NK-92 (cell line): ENCODE results near the gene ACE2.
"Not testable (repeated sequence)": the region's sequence is repeated elsewhere in the genome, so short reads cannot be mapped to it uniquely, and the experiment has no call there.

ENCODE experiments used
- DNase-seq: peaks from one replicate; lab custom pipeline; 2025; ENCODE audit not compliant: unreplicated experiment; lab: John Stamatoyannopoulos, UW

ACE2 gene

DNA sequence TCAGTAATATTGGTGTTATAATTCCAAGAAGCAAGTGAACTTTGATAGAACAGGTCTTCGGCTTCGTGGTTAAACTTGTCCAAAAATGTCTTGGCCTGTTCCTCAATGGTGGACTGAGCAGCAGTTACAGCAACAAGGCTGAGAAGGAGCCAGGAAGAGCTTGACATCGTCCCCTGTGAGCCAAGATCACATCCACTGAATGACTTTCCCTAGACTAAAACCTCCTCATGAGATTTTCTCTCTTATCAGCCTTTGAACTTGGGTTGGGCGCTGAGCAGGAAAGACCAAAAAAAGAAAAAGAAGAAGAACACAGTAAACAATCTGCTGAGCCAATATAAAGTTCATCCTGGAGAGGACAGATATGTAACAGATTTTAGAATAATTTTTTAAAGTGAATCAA, at the start of gene ACE2:
TSS of gene ACE2 (minus strand) at position 216 of the 400 bp plus-strand sequence. CDS start at position 167, 49 bp downstream.
- DNase-seq, result no peak

- DNase-seq, result not testable (repeated sequence)
These were observed 46.8 kb upstream of the ACE2 start for GRCh38 chrX:15647510-15647909.

DNA sequence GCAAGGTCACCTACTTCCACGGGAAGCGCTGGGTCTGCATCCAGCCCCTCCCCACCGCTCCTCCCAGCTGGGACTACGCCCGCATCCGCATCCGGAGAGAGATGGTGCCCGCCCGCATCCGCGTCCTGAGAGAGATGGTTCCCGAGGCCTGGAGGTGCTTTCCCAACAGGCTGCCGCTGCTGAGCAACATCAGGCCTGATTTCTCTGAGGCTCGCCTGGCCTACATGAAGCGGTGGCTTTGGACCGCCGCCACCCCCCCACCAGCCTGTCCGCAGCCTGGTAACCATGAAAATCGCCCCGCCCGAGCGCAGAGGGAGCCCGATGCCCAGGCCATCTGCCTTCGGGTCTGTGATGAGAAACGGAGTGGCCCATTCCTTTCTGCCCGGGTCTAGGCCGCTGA, 45.8 kb upstream of the ACE2 start:
- no peak for DNase-seq

- DNase-seq, result no peak
These were observed 45.3 kb upstream of the ACE2 start for GRCh38 chrX:15646031-15646430.

DNA sequence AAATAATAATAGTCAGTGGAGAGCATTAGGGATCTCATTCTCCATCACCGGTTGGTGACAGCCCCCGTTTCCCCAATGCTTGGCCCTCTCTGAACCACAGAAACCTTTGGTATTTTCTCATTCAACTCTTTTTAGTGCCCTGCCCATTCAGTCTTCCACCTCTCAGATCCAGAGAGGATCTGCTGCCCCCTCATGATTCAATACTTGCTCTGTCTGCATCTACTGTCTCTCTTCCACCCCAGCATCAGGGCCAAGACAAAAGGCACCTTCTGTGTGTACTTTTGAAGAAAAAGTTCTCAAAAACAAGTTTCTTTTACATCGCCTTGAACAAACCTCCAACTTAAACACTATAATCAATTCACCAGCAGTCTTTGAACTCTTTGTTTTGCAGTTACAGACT, 44.5 kb upstream of the ACE2 start:
- no peak for DNase-seq

DNA sequence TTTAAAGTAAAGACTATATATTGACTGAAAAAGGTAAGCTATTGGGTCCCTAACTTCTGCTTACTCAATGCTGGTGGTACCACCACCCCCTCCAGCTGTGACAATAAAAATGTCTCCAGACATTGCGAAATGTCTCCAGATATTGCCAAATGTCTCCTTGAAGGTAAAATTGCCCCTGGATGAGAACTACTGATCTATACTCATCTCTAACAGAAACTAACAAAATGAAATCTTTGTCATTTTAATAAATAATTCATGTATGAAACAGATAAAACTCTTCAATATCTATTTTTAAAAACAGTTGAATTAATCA, 43.8 kb upstream of the ACE2 start:
- DNase-seq, result no peak

DNA sequence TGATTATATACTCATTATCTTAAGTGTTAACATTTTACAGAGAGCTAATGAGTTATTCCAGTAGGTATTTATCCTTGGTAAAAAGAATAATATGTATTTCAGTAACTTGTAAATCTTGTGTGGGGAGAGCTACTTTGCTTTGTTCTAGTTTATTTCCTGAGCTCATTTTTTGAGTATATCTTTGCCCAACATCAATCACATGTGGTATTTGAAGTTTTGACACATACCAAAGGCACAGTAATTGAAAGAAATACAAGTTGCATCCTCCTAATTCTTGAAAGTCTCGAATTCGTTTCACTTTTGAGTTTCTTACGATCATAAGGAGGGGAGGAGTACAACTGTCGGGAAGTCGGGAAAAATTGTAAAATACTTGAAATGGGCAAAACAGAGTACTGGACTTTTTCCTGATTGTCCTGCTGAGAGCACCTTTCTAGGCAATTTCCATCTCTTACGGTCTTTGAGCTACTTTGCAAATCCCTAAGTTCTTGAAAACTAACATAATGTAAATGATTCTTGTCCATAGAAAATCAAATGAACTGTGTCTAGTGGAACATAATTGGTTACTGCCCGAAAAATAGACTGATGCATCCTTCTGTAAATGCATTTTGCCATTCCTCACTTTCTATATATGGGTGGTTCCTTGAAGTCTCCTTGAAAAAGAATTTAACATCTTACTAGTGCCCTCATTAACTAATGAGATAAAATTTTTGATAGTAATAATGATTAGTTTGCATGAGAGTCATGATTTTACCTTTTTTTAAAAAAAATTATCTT, 43.2 kb upstream of the ACE2 start:
- no peak for DNase-seq

GRCh38 chrX:15631637-15632036, 30.9 kb upstream of the ACE2 start:
- DNase-seq, result no peak

DNA sequence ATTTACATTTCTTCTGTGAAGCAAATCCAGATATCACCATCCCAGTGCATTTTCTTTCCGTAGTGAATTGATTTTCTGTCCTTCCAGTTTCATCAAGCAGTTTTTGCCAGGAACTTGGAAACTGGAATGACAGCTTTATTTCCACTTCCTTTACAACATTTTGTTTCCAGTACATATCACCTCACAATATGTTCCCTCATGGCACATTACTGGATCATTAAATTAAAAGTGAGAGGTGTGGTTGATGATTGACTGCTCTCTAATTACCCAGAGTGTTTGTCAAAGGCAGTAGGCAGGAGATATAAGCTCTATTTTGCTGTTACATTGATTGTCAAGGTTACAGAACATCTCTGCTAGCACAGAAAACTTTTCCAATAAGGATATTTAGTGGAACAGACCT, 22.3 kb upstream of the ACE2 start:
- no peak for DNase-seq

DNA sequence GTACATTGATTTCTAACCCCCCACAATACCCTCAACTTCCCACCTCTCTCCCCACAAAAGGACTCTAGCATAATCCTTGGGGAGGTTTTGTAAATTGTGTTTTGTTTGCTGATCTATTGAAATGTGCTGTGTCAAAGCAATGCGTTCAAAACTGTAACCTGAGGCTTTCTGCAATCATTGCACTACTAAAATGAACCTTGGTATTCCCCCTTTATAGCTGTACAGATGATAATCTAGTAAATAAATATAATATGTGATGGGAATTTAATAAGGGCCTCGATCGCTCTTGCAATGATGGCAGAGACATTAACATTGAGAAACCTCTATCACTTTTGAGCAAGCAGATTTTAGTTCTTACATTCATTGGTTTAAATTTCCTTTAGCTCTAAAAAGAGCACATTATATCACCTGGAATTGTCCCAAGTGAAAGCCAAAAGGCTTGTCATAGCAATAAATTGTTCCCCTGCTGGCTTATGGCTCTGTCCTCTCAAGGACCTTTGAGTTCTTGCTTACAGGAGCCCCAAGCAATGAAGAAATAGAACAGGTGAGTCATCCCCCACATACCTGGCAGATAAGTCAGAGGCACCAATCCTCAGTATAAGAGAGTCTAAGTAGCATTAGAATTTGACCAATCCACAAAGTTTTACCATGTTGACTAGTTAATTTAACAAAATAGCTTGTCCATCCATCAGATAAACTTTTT, 18.4 kb upstream of the ACE2 start:
- DNase-seq, result no peak

- DNase-seq, result no peak
These were observed 16.4 kb upstream of the ACE2 start for GRCh38 chrX:15617111-15617510.

DNA sequence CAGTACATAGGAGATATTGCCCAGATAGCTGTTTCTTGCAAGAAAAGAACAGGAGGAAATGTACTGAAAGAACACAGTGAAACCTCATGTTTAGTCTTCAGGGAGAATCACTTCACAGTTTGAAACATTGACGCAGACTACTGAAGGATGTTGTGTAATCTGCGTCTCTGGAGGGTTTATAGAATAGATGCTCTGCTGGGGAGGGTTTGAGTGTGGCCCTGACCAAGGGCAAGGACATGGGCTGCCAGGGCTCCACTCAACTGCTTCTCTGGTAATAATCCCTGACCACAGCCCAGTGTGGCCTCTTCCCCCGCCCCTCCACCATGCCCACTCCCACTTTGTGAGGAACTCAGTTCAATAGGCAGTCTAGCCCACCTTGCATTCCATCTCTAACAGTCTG, 15.8 kb upstream of the ACE2 start:
- DNase-seq, result no peak

GRCh38 chrX:15607067-15607466, 6.3 kb upstream of the ACE2 start:
- no peak for DNase-seq

GRCh38 chrX:15606136-15606535, 5.4 kb upstream of the ACE2 start:
- DNase-seq, result no peak

DNA sequence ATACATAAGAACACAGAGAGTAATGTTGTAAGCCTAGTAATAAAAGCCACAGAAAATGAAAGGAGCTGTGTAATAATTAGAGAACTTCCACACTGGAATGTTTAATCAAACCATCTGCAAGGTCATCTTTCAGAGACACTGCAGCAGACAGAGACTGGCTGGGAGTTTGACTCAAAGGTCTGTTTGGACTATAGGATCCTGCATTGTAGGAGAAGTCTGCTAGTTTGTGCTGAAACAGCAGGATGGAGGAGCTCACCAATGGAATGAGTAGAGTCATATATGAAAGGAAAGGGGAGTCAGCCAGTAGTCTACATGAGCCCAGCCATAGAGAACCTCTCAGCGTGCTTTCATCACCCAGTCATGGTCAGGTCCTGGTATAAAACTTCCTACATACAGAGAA, 4.5 kb upstream of the ACE2 start:
- DNase-seq, result no peak

DNA sequence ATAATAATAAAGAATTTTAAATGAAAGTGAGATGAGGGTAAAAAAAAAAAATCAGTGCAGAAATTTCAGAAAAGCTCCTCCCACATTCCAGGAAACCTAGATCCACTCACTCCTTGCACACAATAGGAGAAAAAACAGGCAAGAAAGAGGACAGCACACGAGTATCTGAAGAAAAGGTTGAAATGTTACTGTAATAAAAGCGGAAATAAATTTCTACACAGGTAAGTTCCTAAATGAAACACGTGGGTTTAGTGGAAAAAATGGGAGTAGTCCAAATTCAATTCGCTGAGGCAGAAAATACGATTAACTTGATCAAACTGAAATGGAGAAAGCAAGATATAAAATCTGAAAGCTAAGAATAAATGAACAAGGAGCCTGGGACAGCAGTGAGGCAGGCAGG, 2.0 kb upstream of the ACE2 start:
- DNase-seq, result no peak

DNA sequence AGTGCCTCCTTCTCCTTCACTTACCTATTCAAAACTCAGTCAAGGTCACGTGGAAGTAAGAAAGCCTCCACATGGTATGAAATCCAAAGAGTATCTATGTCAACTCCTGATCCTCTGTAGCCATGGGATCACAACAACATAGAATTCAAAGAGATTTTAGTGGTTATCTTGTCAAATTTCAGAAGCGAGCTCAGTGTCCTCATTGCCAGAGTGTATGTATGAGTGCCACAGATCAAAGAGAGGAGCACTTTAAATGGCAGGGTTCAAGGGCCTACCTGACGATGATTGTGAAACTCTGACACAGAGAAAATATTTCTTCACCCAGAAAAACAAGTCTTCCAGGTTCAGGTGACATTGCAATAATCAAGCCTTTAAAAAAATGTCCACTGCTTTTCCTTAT, 1.2 kb upstream of the ACE2 start:
- no peak for DNase-seq

GRCh38 chrX:15600049-15600448, 711 bp downstream of the ACE2 start:
- DNase-seq, result no peak

DNA sequence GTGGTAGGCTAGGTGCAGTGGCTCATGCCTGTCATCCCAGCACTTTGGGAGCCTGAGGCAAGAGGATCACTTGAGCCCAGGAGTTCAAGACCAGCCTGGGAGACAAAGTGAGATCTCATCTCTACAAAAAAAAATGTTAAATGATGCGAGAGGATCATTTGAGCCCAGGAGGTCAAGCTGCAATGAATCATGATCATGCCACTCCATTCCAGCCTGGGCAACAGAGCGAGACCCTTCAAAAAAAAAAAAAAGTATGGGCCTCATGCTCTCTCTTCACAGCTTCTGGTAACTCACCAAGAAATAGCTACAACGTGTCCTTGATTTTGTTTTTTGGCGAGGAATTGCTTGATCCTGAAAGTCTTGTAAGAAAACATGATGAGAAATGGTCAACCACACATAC, 1.3 kb downstream of the ACE2 start:
- DNase-seq, result no peak

- no peak for DNase-seq
These were observed 2.7 kb downstream of the ACE2 start for GRCh38 chrX:15598026-15598425.

GRCh38 chrX:15594371-15594770, 6.4 kb downstream of the ACE2 start:
- DNase-seq, result no peak

DNA sequence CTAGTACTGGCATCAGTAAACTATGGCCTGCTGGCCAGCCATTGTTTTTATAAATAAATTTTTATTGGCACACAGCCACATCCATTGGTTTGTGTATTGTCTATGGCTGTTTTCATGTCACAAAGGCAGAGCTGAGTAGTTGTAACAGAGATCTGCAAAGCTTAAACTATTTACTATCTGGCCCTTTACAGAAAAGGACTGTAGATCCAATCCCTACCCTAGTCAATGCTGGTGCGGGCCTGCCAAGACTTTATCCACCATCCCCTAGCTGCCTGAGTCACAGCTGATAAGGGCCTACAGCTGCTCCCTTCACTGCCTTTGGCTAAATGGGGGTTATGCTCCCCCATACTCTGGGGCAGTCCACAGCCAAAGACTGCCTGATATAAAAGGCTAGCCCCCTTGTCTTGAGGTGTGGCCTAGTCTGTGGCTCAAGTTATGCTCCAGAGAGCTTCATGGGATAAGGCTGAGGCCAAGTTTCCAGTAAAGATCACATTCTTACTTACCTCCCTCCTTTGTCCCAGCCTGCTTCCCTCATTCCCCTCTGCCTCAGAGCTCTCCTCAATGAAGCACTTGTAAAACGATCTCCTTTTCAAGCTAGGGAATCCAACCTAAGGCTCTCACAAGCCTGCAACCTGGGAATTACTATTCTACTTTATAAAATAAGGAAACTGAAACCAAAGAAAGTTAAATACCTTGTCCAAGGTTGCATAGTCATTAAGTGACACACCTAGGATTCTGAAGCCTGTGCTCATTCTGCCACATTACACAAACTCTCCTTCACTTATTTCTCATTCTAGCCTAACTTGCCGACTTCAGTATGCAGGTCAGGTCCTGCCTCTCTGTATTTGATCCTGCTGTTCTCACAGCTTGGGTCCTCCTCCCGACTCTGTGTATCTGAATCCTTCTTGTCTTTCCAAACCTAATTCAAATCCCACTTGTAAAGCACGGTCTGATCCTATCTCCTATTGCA, 20.7 kb downstream of the ACE2 start:
- no peak for DNase-seq
